Vagina (tissue), 2 donors: ENCODE results near the gene ZDHHC22. TPM values are rescaled to one million over a fixed set of nuclear protein-coding genes. Genes with fewer than 3 reads are reported as not detected.
A peak's percentile ranks its signal among the peaks of the same experiment; 100 is the strongest.
"Not testable (repeated sequence)": the region's sequence is repeated elsewhere in the genome, so short reads cannot be mapped to it uniquely, and the experiment has no call there.

Experiments used
- DNase-seq, 2 donors: peaks; one replicate each; pipeline ENCODE4 v3.0.0-alpha.2; 2017; ENCODE audit errors: extremely low spot score in 2 of 2
- H3K27ac ChIP-seq: fragments of 200-600 bp; sonication (generic); one replicate; pipeline ENCODE4 v1.5.1; 2019
- H3K27me3 ChIP-seq: fragments of 200-600 bp; sonication (generic); one replicate; pipeline ENCODE4 v1.5.1; 2019
- H3K36me3 ChIP-seq, 2 donors: fragments of 200-600 bp; sonication (generic); one replicate each; pipeline ENCODE4 v1.5.1; 2017 to 2019
- H3K4me1 ChIP-seq: fragments of 200-600 bp; sonication (generic); one replicate; pipeline ENCODE4 v1.5.1; 2019
- H3K4me3 ChIP-seq, 2 donors: fragments of 200-600 bp; sonication (generic); 1 replicate in 1 of 2; 2 replicates in 1 of 2; pipeline ENCODE4 v1.5.1; 2016 to 2019
- H3K9me3 ChIP-seq: fragments of 200-600 bp; sonication (generic); one replicate; pipeline ENCODE4 v1.5.1; 2019
- CTCF ChIP-seq, 3 experiments: fragments of 450-650 bp in 2 of 3; fragments of 200-600 bp in 1 of 3; sonication (generic) in 1 of 3; IDR thresholded peaks; one replicate each; pipeline ENCODE4 v1.5.1; 2017 to 2019; ENCODE audit warnings: antibody characterized with exemption in 3 of 3, mild to moderate bottlenecking in 2 of 3, moderate library complexity in 2 of 3
- POLR2A ChIP-seq, 2 donors: fragments of 450-650 bp; IDR thresholded peaks; one replicate each; pipeline ENCODE4 v1.6.1; 2017; ENCODE audit warnings: antibody characterized with exemption in 2 of 2, mild to moderate bottlenecking in 2 of 2, moderate library complexity in 2 of 2
- POLR2AphosphoS5 ChIP-seq, 2 donors: sonication (generic); formaldehyde crosslinking; IDR thresholded peaks; one replicate each; pipeline ENCODE4 v1.9.0; 2017; ENCODE audit warnings: antibody characterized with exemption in 2 of 2, mild to moderate bottlenecking in 2 of 2, low read depth in 1 of 2; ENCODE audit not compliant: insufficient read depth in 1 of 2
- intact Hi-C: fragments of 100-400 bp; cut with DNase I; formaldehyde crosslinking; loops from one replicate; pipeline ENCODE4 v1.15.1; 2023
- total RNA-seq: library from RNA; depleted of rRNA; stranded (reverse); fragments of >200 nt; gene quantifications from one replicate; pipeline ENCODE4 v1.2.3, GENCODE V29; 2016

Gene ZDHHC22
- total RNA-seq, 1 donor from 2014 or later, result not detected

- peaks cover 8% of the 10 kb centered on the region for H3K27me3 ChIP-seq
- H3K9me3 ChIP-seq, result no peaks in the 10 kb centered on the region
- H3K36me3 ChIP-seq, result no peaks in the 10 kb centered on the region
- DNase-seq, result peak in 1 of 2 donors; percentile 54
- no peak overlapping the region for H3K27ac ChIP-seq
- peaks cover 26% of the 10 kb centered on the region for H3K4me1 ChIP-seq
- H3K4me3 ChIP-seq, result peak overlapping the region; percentile 36 to 46
- TF ChIP-seq CTCF (IDR thresholded peaks at IDR 0.05), result no peak
- no peak for TF ChIP-seq POLR2AphosphoS5 (IDR thresholded peaks at IDR 0.05; ENCODE audit: insufficient read depth in 1 of 2, low read depth in 1 of 2)
- no peak for TF ChIP-seq POLR2A (IDR thresholded peaks at IDR 0.05)
- intact Hi-C loops, result no loop called here
These were observed 39.4 kb upstream of the ZDHHC22 start for GRCh38 chr14:77180726-77181602.

GRCh38 chr14:77178656-77179055 is 37.1 kb upstream of the ZDHHC22 start:
- Histone ChIP-seq H3K9me3 (no peaks in the 10 kb centered on the region), H3K27me3 (peaks cover 8% of the 10 kb centered on the region), H3K36me3 (no peaks in the 10 kb centered on the region), H3K4me1 (peaks cover 21% of the 10 kb centered on the region), H3K4me3 (no peak overlapping the region), H3K27ac (no peak overlapping the region)
- no peak for DNase-seq
- TF ChIP-seq POLR2A (IDR thresholded peaks at IDR 0.05) (no peak), POLR2AphosphoS5 (IDR thresholded peaks at IDR 0.05; ENCODE audit: insufficient read depth in 1 of 2, low read depth in 1 of 2) (no peak), CTCF (IDR thresholded peaks at IDR 0.05) (no peak)
- intact Hi-C loops, result no loop called here

GRCh38 chr14:77177702-77178101 is 36.1 kb upstream of the ZDHHC22 start:
- no peak for TF ChIP-seq POLR2AphosphoS5 (IDR thresholded peaks at IDR 0.05; ENCODE audit: insufficient read depth in 1 of 2, low read depth in 1 of 2)
- TF ChIP-seq CTCF (IDR thresholded peaks at IDR 0.05), result no peak
- no peak for TF ChIP-seq POLR2A (IDR thresholded peaks at IDR 0.05)
- Histone ChIP-seq H3K4me1 (peaks cover 15% of the 10 kb centered on the region), H3K36me3 (no peaks in the 10 kb centered on the region), H3K9me3 (no peaks in the 10 kb centered on the region), H3K27me3 (peaks cover 8% of the 10 kb centered on the region), H3K4me3 (no peak overlapping the region), H3K27ac (no peak overlapping the region)
- intact Hi-C loops, result no loop called here
- DNase-seq, result peak in 1 of 2 donors; percentile 62

- no peaks in the 10 kb centered on the region for H3K36me3 ChIP-seq
These were observed 34.3 kb upstream of the ZDHHC22 start for GRCh38 chr14:77175843-77176242.

GRCh38 chr14:77173911-77174617 is 32.5 kb upstream of the ZDHHC22 start:
- intact Hi-C loops, DNase-seq, H3K27ac ChIP-seq, H3K9me3 ChIP-seq, H3K4me1 ChIP-seq, H3K4me3 ChIP-seq, H3K27me3 ChIP-seq, H3K36me3 ChIP-seq: not testable (repeated sequence)

More at GRCh38 chr14:77175843-77176242, 34.3 kb upstream of the ZDHHC22 start:
- no peak for TF ChIP-seq POLR2AphosphoS5 (IDR thresholded peaks at IDR 0.05; ENCODE audit: insufficient read depth in 1 of 2, low read depth in 1 of 2)
- TF ChIP-seq CTCF (IDR thresholded peaks at IDR 0.05), result no peak
- TF ChIP-seq POLR2A (IDR thresholded peaks at IDR 0.05), result no peak
- no peak overlapping the region for H3K4me3 ChIP-seq
- intact Hi-C loops, result no loop called here
- H3K27ac ChIP-seq, result no peak overlapping the region
- no peaks in the 10 kb centered on the region for H3K9me3 ChIP-seq
- H3K27me3 ChIP-seq, result no peaks in the 10 kb centered on the region
- H3K4me1 ChIP-seq, result no peaks in the 10 kb centered on the region
- DNase-seq, result peak in 1 of 2 donors; percentile 47
